ENCODE results near the gene KCP.
A peak's percentile ranks its signal among the peaks of the same experiment; 100 is the strongest.

Gene KCP

DNA sequence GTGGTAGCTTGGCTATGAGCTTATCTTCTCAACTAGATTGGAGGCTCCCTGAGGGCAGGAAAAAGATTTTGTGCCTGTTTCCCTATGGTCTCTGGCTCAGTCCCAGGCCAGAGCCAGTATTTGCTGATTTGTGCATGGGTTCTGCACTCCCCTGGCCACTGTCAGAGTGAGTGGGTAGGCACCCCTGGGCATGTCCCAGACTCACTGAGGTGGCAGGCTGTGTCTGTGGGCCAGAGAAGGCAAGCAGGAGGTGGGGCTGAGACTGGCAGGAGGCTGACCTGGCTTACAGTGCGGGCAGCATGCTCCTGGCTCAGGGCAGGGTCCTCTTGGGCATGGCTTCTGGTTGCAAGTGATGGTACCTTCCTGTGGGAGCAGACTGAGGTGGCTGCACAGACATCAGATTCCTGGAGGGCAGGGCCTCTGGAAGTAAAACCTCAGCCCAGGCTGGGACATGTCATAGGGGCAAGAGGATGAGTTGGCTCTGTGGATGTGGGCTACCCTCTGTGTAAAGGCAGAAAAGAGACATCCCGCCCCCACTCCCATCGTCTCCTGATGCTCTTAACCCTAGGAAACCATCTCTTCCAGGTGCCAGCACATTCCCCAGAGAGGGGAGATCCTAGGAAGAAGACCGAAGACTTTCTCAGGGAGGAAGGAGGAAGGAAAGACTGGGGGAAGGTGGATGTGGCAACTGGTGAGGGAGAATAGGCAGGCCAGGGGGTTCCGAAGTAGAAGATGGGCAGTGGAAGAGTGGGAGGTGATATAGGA lies 4.3 kb downstream of the KCP start:
- no peak for DNase-seq (ENCODE audit: low read depth)

DNA sequence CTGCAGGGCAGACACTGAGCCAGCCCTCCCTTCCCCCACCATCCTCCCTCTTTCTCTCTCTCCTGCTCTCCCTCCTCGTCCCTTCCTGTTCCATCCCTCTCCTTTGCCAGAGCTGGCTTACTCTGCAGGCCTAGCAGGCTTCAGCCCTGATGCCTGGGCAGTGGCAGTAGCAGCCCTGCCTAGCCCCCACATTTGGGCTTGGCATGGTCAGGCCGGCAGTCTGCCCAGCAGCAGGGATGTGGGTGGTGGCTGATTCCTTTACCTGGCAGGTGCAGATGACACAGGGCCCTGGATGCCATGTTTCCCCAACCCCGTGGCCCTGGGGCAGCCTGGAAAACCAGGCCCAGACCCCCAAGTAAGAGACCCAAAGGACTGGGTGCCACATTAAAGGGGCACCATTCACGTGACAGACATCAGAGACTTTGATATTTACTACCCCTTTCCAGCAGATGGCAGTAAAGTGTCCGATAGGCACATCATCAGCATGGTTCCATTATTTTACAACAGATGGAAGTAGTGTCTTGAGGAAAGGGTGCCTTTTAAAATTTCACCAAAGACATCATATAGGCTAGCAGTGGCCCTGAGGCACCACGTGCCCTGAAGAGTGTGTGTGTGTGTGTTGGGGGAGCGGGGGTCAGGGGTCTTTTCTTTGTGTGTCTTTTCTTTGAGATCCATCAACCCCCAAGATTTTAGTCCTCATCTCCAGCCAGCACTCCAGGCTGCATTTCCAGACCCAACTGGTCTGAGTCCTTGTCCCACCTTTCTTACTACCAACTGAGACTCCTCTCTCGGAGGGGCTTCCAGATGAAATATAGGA lies 5.9 kb downstream of the KCP start:
- DNase-seq (ENCODE audit: low read depth): peak; percentile 38

DNA sequence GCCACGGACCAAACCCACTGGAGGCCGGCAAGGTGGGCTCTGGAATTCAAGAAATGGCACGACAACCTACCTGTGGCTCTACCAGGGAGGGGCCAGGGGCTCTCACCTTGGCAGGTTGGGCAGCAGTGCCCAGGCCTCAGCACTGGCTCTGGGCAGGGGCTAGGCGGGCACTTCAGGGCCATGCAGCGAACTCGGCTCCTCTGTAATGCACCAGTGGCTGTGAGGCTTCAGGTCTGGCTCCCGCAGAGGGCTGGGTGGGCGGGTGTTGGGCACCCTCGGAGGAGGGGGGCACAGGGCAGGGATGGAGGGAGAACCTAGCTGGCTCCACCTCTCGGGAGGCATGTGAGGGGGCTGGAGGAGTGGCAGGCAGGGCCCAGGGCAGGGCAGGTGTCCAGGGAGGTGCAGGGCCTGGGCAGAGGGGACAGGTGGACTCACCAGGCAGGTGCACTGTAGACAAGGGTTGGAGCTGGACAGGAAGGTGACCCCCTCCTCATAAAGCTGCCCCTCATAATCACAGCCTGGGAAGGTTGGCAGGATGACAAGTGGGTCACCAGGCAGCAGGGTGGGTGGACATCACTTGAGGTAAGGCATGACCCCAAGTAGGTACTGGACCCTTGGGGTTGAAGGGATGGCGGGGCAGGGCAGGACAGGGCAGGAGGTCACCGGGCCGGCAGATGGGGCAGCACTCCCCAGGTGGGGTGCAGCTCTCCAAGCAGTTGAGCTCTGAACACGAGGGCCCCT lies 6.7 kb downstream of the KCP start:
- DNase-seq (ENCODE audit: low read depth): no peak

DNA sequence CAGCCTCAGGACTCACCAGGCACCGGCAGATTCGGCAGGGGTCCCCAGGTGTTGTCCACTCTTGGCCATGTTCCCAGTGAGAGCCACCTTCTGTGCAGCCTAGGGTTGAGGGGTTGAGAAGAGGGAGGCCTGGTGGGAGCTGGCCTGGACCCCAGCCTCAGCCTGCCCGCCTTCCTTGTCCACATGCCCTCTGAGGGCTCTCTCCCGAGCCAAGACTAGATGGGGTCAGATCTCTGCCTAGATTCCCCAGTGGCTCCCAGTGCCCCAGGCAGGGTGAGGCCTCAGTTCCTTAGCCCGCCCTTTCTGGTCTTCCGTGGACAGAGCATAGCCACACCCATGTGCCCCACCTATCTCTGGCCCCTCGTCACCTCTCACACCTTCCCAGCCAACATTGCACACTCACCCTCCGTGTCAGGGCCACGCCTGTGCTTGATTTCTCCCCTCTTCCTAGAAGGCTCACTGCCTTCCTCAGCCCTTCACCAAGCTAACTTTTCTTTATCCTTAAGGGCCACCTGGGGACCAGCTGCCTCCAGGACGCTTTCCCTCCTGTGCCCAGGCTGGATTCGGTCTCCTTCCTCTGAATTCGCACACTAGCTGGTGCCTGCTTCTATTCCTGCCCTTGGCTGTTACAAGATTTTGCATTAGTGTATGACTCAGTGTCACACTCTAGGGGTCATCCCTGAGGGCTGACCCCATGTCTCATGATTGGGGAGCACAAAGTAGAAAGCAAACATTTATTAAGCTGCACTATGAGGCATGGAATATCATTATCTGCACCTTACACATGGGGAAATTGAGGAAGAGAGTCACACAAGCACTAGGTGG lies 7.5 kb downstream of the KCP start:
- no peak for DNase-seq (ENCODE audit: low read depth)

DNA sequence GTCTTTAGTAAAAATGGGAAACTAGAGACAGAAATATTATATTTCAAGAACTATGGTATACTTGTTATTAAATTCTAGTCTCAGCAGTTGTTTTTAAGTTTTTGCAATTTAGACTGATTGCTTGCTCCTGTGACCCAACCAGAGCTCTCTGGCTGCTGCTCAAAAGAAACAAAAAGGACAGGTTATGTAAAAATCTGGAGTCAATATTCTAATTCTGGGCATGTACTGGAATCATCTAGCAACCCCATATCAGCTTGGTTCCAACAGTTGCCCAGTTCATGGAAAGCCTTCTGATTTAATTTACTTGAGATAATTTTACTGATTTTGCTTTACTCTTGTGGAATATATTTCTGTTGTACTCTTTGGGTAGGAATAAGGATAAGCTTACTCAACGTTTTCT lies 10.3 kb downstream of the KCP start:
- DNase-seq (ENCODE audit: low read depth): no peak

DNA sequence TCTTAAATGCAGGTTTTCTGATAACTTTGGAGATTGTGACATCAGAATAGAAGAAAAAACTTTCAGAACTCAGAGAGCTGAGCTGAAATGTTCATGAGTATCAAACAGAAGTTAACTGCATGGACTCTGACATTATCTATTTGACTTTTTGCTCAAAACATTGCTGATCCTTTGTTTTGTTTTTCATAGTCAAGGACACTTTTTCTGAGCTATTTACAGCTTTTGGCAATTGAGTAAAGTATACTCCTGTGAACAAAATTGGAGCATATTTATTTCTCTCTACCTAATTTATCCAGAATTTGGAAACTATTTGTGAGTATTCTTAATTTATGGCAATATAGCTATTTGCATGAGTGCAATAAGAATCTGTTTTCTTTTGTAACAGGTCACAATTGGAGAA lies 11.1 kb downstream of the KCP start:
- no peak for DNase-seq (ENCODE audit: low read depth)

DNA sequence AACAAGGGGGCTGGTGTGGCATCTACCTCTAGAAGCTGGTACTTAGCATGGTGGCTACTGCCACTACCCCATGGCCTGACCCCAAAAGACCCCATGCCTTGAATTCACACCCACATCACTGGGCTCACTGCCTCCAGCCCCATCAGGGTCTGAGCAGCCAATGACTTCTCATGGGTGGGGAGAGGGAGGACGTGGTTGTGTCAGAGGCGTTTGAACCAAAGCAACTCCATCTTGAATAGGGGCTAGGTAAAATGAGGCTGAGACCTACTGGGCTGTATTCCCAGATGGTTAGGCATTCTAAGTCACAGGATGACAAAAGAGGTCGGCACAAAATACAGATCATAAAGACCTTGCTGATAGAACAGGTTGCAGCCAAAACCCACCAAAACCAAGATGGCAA lies 15.2 kb downstream of the KCP start:
- DNase-seq (ENCODE audit: low read depth): no peak

DNA sequence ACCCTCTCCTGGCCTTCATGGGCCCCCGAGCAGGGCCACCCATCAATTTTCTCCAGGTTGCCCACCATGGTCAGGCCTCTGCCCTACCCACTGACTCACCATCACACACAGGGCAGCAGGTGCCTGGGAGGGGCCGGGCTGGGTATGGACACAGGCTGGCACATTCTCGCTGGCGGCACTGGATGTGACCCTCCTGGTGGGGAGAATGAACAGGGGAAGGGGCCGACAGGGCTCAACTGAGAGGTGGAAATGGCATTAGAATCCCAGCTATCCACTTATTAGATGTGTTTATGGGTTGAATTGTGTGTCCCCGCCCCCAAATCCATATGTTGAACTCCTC lies 16.4 kb downstream of the KCP start:
- DNase-seq (ENCODE audit: low read depth): no peak

DNA sequence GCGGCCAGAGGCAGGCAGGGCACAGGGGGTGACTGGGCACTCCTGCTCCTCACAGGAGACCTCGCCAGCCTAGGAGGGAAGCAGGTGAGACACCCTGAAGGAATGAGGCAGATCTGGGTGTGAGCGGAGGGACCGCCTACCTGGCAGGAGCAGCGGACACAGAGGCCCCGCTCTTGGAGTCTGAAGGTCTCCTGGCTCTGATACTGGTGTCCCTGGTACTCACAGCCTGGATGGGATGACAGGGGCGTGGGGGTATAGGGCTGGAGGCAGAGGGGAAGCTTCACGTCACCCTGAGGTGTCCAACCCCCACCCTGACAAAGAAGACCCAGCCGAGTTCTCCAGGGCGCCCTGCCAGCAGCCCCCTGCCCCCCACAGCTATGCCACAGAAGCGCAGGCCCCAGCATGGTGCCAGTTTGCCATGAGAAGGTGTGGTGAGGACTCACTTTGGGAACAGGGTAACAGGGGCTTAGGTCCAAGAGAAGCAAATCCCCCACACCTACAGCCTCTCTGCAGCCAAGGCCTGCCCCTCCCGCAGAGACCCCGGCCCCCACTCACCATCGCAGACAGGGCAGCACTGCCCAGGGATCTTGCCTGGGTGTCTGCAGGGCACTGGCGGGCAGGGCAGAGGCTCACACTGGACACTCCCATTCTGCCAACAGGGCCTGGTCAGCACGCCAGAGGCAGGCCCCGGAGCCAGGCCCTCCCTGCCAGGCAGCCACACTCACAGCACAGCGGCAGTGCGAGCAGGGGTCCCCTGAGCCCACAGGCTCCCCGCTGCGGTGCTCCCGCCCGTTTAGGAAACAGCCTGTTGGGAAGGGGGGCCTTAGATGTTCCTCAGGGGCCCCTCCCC lies 17.0 kb downstream of the KCP start:
- DNase-seq (ENCODE audit: low read depth): no peak

DNA sequence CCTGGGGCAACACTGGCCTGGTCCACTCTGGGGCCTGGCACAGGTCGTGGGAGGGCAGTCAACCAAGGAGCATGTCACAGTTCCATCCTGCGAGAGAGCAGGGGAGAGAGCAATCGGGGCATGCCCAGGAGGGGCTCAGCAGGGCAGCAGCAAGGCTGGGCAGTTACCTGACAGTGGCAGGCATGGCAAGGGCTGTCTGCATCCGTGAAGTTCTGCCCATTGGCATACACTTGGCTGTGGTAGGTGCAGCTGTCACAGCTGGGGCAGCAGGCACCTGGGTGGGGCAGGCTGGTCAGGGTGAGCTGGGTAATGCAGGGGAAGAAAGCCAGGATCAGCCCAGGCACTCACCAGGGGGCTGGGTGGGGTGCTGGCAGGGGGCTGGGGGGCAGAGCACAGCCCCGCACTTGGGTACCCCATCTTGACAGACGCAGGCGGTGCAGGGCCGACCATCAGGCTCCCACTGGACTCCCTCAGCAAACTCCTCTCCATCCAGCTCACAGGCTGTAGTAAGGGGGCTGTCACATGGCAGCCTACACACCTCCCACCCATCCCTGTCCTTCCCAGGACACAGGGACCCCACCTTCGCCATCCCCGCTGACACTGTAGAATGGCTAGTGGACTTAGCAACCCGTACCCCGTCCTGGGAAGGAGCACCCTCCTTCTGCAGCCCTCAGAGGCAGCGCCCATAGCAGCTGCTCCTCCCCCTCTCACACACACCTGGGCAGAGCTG lies 17.8 kb downstream of the KCP start:
- DNase-seq (ENCODE audit: low read depth): no peak

DNA sequence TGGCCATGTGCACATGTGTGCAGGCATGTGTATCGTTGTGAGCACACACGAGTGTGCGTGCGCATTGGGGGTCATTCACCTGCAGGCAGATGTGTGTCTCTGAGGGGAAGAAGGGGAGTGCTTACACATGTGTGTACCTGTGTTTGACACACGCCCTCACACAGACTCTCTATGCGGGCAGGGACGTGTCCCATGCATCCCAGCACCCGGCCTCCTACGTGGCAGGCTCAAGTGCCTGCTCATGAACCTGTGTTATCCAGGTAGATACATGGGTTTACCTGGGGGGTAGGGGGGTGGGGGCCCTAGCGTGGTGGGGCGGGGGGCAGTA lies 18.6 kb downstream of the KCP start:
- DNase-seq (ENCODE audit: low read depth): no peak

DNA sequence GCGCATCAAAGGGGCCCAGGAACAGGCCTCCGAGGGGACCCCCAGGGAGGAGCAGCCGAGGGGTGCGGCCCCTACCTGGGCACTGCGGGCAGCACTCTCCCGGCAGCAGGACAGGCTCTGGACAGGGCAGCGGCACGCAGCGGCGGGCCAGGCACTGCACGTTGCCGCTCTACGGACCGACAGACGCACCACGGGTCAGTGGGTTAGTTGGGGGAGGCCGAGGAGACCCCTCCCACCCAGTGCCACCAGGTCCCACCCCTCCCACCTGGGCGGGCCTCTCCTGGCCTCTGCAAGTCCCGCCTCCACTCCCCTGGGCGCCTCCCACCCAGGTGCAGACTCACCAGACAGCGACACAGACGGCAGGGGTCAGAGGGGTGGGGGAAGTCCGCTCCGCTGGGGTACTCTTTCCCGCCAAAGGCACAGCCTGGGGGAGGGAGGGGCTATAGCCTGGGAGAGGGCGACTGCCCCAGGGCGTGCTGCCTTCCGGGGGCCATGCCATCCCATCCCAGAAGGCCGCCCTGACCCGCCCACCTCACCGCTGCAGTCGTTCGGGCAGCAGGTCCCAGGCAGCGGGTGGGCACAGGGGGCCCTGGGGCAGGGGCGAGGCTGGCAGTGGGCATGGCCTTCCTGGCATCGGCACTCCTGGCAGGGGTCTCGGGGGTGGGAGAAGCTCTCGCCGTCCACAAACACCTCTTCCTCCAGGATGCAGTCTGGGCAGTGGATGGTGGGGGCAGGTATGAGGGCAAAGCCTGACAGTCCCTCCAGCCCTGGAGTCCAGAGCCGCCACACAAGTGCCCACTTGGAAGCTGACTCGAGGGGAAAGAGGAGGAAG lies 19.2 kb downstream of the KCP start:
- DNase-seq (ENCODE audit: low read depth): no peak

DNA sequence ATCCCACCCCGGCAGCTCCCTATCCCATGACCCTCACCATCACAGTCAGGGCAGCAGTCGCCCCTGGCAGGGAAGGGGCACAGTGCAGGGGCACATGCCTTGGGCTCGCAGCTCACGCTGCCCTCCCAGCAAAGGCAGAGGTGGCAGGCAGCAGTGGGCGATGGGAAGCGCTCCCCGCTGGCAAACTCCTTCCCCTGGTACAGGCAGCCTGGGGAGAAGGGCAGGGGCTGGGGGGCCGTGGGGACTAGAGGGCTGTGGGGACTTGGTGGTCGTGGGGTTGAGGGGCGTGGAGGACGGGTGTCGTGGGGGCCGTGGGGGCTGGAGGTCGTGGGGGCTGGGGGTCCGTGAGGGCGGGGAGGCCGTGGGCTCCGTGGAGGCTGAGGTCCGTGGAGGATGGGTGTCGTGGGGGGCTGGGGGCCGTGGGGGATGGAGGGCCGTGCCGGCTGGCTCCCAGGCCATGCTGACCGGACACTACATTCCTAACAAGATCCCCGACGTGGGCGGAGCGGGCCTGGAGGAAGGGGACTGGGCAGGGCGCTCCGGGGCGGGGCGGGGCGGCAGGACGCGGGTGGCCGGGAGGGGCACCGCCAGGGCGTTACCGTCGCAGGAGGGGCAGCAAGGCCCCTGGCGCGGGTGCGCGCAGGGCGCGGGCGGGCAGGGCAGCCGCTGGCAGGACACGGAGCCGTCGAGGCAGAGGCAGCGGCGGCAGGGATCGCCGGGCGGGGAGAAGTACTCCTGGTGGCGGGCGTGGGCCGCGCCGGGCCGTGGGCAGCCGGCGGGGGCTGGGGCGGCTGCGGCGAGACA lies 20.0 kb downstream of the KCP start:
- no peak for DNase-seq (ENCODE audit: low read depth)

DNA sequence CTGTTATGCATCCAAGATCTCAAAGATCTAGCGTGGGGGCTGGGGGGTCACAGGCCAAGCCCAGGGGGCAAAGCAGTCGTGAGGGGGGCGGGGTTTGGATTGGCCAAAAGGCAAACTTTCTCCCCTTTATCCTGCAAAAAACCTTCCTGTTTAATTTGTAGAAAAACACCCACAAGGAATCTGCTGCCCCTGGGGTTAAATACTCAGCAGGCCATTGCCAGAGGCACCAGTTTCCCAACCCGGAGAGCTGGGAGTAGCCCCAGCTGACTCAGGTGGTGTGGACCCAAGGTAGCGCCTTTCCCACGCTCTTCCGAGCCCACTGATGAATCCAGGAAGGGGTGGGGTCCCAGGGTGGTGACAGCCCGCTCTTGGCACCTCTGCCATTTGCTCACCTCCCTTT lies 21.4 kb downstream of the KCP start:
- DNase-seq (ENCODE audit: low read depth): no peak

DNA sequence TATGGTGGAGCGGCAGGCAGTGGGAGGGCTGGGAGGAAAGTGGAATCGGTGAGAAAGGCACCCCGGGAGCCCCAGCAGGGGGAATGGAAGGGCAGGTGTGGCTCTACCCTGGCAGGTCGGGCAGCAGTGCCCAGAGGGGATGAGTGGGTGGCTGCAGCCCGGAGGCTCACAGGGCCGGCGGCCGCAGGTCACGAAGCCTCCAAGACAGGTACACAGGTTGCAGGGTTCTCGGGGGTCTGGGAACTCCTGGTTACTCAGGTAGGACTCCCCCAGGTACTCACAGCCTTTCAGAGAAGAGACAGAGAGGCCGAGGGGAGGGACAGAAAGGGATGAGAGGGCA lies 21.8 kb downstream of the KCP start:
- DNase-seq (ENCODE audit: low read depth): no peak

DNA sequence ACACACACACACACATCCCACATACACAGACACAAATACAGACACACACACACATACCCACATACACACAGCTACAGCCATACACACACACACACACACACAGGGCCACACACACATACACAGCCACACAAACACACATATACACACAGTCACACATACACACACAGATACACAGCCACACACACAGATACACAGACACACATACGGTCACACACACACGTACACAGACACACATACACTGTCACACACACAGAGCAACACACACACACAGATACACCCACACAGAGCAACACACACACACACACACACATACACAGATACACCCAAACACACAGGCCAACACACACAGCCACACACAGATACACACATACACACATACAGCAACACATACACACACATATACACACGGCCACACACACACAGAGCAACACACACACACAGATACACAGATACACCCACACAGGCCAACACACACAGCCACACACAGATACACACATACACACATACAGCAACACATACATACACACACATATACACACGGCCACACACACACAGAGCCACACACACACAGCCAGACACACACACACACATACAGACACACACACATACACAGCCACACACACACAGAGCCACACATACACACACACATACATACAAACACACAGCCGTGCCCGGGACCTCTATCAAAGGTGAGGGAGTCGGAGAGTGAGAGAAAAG lies 22.3 kb downstream of the KCP start:
- no peak for DNase-seq (ENCODE audit: low read depth)

DNA sequence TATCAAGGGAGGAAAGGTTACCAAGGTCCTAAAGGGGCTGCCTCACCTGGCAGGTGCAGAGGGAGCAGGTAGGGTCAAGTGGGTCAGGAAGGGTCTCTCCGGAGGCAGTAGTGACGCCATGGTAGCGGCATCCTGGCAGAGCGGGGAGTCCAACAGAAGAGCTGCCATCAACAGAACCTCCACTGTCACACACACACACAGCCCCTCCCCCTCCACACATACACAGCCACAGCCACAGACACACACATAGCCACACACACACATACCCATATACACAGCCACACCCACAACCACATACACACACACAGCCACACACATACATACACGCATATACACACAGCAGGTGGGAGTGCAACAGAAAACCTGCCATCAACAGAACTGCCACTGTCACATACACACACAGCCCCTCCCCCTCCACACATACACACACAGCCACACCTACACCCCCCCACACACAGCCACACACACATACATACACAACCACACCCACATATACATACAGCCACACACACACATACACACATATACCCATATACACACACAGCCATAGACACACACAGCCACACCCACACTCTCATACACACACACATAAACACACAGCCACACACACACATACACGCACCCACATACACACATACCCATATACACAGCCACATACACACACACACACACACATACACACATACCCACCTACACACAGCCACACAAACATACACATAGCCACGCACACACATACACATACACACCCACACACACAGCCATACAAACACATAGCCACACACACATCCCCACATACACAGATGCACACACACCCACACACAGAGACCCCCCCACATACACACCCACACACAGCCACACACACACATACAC lies 23.1 kb downstream of the KCP start:
- no peak for DNase-seq (ENCODE audit: low read depth)

Data from fibroblast of the conjunctiva (primary cell).